Neural cell (in vitro differentiated cells): ENCODE results near the gene TIMM44. TPM values are rescaled to one million over a fixed set of nuclear protein-coding genes. Genes with fewer than 3 reads are reported as not detected.
A peak's percentile ranks its signal among the peaks of the same experiment; 100 is the strongest.

ENCODE experiments used
- H2AFZ ChIP-seq: fragments of 200-600, 300-800 bp; sonication (generic), shearing (Covaris generic); 2 replicates; pipeline ENCODE4 v1.6.0; 2014; ENCODE audit warnings: low read depth, mild to moderate bottlenecking, antibody characterized with exemption, low read length, moderate library complexity
- H3F3A ChIP-seq: fragments of 200-600 bp; shearing (Covaris generic); 2 replicates; pipeline ENCODE4 v1.6.1; 2016; ENCODE audit warnings: mild to moderate bottlenecking, moderate library complexity, mixed read lengths, antibody characterized with exemption, low read length; ENCODE audit not compliant: insufficient read depth, poor library complexity, severe bottlenecking
- H3K27ac ChIP-seq: fragments of 200-600, 300-800 bp; sonication (generic), shearing (Covaris generic); 2 replicates; pipeline ENCODE4 v1.5.1; 2014; ENCODE audit warnings: mild to moderate bottlenecking, low read length, moderate library complexity
- H3K27me3 ChIP-seq: fragments of 300-800, 200-600 bp; sonication (generic), shearing (Covaris generic); 2 replicates; pipeline ENCODE4 v1.6.0; 2014; ENCODE audit warnings: mild to moderate bottlenecking, low read depth, low read length, moderate library complexity; ENCODE audit not compliant: insufficient read depth
- H3K36me3 ChIP-seq: fragments of 300-800, 200-600 bp; sonication (generic), shearing (Covaris generic); 2 replicates; pipeline ENCODE4 v1.5.1; 2014; ENCODE audit warnings: mild to moderate bottlenecking, antibody characterized with exemption, low read length, moderate library complexity; ENCODE audit not compliant: insufficient read depth
- H3K4me2 ChIP-seq: fragments of 300-800, 200-600 bp; sonication (generic), shearing (Covaris generic); 2 replicates; pipeline ENCODE4 v1.6.0; 2014; ENCODE audit warnings: mild to moderate bottlenecking, low read length
- H3K4me3 ChIP-seq: fragments of 300-800, 200-600 bp; sonication (generic), shearing (Covaris generic); 2 replicates; pipeline ENCODE4 v1.5.1; 2014; ENCODE audit warnings: mild to moderate bottlenecking, low read length, moderate library complexity
- H3K79me2 ChIP-seq: fragments of 200-600 bp; shearing (Covaris generic); replicated peaks from 2 replicates; pipeline ENCODE4 v1.6.0; 2014; ENCODE audit warnings: mild to moderate bottlenecking, low read length, moderate library complexity; ENCODE audit not compliant: insufficient read depth
- H3K9ac ChIP-seq: fragments of 300-800, 200-600 bp; sonication (generic), shearing (Covaris generic); 2 replicates; pipeline ENCODE4 v1.6.1; 2016; ENCODE audit warnings: mild to moderate bottlenecking, low read length, mixed read lengths
- H3K9me2 ChIP-seq: fragments of 200-600 bp; shearing (Covaris generic); 2 replicates; pipeline ENCODE4 v1.6.1; 2016; ENCODE audit warnings: mild to moderate bottlenecking, low read length, mixed read lengths; ENCODE audit not compliant: insufficient read depth
- H3K9me3 ChIP-seq: fragments of 200-600, 300-800 bp; sonication (generic), shearing (Covaris generic); 2 replicates; pipeline ENCODE4 v1.6.1; 2016; ENCODE audit warnings: mild to moderate bottlenecking, mixed run types, low read length, moderate library complexity, mixed read lengths
- H4K20me1 ChIP-seq: fragments of 200-600 bp; shearing (Covaris generic); 2 replicates; pipeline ENCODE4 v1.6.1; 2016; ENCODE audit warnings: mild to moderate bottlenecking, mixed run types; ENCODE audit not compliant: insufficient read depth
- EP300 ChIP-seq: fragments of 450-650 bp; conservative IDR thresholded peaks from 2 replicates; pipeline ENCODE4 v1.6.1; 2014; ENCODE audit warnings: antibody characterized with exemption, mild to moderate bottlenecking, moderate library complexity; ENCODE audit not compliant: poor library complexity, severe bottlenecking
- EZH2 ChIP-seq: fragments of 200-600, 300-800 bp; shearing (Covaris generic), sonication (generic); IDR thresholded peaks from 2 replicates; pipeline ENCODE4 v1.6.1; 2014; ENCODE audit warnings: antibody characterized with exemption, low read length, borderline replicate concordance, mild to moderate bottlenecking; ENCODE audit not compliant: insufficient read depth, poor library complexity, severe bottlenecking
- MXI1 ChIP-seq: fragments of 450-650 bp; conservative IDR thresholded peaks from 2 replicates; pipeline ENCODE4 v1.6.1; 2014; ENCODE audit warnings: antibody characterized with exemption, mild to moderate bottlenecking; ENCODE audit not compliant: poor library complexity, severe bottlenecking
- POLR2AphosphoS5 ChIP-seq: IDR thresholded peaks from 2 replicates; pipeline ENCODE4 v1.6.1; 2012
- RAD21 ChIP-seq: fragments of 450-650 bp; conservative IDR thresholded peaks from 2 replicates; pipeline ENCODE4 v1.6.1; 2014; ENCODE audit warnings: antibody characterized with exemption, mild to moderate bottlenecking, moderate library complexity
- SMC3 ChIP-seq: fragments of 450-650 bp; conservative IDR thresholded peaks from 2 replicates; pipeline ENCODE4 v1.6.1; 2014; ENCODE audit warnings: antibody characterized with exemption, mild to moderate bottlenecking, moderate library complexity; ENCODE audit not compliant: poor library complexity
- TAF1 ChIP-seq: IDR thresholded peaks from 2 replicates; pipeline ENCODE4 v1.6.1; 2012; ENCODE audit warnings: low read depth
- polyA plus RNA-seq: library from polyadenylated mRNA; depleted of rRNA; stranded (reverse); fragments of >200 nt; gene quantifications from 2 replicates; pipeline ENCODE4 v1.2.3, GENCODE V29; 2014
- TF ChIP-seq, protein P1 (sequence below): fragments of 450-650 bp; IDR thresholded peaks from 2 replicates; pipeline ENCODE4 v1.5.1; 2014; ENCODE audit warnings: antibody characterized with exemption, mild to moderate bottlenecking, moderate library complexity; ENCODE audit not compliant: poor library complexity, severe bottlenecking
- TF ChIP-seq, protein P2 (sequence below): IDR thresholded peaks from 2 replicates; pipeline ENCODE4 v1.6.1; 2012; ENCODE audit warnings: borderline replicate concordance

The TIMM44 gene
- polyA plus RNA-seq, 1 donor from 2014 or later = 48.3 TPM

DNA sequence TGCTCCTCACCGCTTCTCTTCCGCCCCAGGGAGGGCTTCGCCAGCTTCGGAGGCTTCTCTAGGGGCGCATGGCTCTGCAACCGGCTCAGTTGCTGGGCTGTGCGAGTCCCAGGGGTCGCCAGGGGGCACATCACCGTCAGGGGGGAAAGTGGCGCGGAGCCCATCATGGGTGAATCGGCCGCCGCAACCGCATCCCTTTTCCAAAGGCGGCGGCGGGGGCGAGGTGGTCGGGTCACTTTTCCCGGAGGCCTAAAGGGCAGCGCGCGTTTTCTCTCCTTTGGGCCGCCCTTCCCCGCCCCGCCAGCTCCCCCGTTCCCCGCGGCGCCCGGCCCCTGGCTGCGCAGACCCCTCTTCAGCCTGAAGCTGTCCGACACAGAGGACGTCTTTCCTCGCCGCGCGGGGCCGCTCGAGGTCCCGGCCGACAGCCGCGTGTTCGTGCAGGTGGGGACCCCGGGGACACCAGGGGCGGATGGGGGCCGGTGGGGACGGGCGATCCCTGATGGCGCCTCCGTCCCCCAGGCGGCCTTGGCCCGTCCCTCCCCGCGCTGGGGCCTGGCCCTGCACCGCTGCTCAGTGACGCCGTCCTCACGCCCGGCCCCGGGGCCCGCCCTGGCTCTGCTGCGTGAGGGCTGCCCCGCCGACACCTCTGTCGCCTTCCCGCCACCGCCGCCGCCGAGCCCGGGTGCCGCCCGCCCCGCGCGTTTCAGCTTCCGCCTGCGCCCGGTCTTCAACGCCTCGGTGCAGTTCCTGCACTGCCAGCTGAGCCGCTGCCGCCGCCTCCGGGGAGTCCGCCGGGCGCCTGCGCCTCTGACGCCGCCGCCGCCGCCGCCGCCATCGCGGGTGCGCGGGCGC is 27.1 kb downstream of the TIMM44 start:
- Histone ChIP-seq H3F3A (no peaks in the 10 kb centered on the region), H3K9me3 (no peaks in the 10 kb centered on the region), H3K27ac (no peak overlapping the region), H3K79me2 (no peaks in the 10 kb centered on the region), H3K36me3 (no peaks in the 10 kb centered on the region), H2AFZ (no peak overlapping the region), H3K9ac (no peak overlapping the region), H3K9me2 (no peaks in the 10 kb centered on the region), H3K27me3 (peaks cover 49% of the 10 kb centered on the region), H4K20me1 (no peaks in the 10 kb centered on the region), H3K4me3 (peak overlapping the region; percentile 57), H3K4me2 (no peak overlapping the region)
- TF ChIP-seq EZH2 (peak; percentile 59), POLR2AphosphoS5 (peak; percentile 3)
- TF ChIP-seq, protein P1, sequence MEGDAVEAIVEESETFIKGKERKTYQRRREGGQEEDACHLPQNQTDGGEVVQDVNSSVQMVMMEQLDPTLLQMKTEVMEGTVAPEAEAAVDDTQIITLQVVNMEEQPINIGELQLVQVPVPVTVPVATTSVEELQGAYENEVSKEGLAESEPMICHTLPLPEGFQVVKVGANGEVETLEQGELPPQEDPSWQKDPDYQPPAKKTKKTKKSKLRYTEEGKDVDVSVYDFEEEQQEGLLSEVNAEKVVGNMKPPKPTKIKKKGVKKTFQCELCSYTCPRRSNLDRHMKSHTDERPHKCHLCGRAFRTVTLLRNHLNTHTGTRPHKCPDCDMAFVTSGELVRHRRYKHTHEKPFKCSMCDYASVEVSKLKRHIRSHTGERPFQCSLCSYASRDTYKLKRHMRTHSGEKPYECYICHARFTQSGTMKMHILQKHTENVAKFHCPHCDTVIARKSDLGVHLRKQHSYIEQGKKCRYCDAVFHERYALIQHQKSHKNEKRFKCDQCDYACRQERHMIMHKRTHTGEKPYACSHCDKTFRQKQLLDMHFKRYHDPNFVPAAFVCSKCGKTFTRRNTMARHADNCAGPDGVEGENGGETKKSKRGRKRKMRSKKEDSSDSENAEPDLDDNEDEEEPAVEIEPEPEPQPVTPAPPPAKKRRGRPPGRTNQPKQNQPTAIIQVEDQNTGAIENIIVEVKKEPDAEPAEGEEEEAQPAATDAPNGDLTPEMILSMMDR = no peak

DNA sequence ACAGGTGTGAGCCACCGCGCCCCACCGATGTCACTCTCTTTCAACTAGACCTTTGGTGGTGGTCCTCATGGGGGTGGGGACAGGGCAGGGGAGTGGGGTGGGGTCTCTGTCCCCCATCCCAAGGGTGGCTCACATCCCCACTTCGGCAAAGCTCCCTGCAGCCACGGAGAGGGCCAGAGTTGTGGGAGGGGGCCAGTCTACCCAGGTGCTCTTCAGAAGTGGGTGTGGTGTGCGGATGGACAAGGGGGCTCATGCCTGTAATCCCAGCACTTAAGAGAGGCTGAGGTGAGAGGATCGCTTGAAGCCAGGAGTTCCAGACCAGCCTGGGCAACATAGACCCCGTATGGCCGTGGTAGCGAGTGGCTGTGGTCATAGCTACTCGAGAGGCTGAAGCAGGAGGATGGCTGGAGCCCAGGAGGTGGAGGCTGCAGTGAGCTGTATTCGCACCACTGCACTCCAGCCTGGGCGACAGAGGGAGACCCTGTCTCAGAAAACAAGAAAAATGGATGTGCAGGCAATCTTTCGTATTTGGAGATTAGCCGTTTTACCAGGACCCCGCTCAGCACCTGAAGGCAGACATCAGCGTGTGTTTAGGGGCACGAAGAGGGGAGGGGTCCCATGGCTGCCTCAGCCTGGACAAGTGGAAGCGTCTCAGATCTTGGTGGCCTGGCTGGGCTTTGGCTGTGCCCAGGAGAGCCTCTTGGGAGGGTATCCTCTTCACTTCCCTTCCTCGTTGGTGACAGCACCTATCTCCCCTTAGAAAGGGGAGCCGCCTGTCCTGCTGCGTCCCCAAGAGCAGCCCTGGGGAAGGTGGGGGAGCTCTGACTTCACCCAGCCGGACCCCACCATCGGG is 28.0 kb downstream of the TIMM44 start:
- Histone ChIP-seq H3K4me3 (peak overlapping the region; percentile 57), H3K4me2 (no peak overlapping the region), H3K9ac (no peak overlapping the region), H3K36me3 (no peaks in the 10 kb centered on the region), H3K79me2 (no peaks in the 10 kb centered on the region), H3K27me3 (peaks cover 49% of the 10 kb centered on the region), H3K9me2 (no peaks in the 10 kb centered on the region), H3K27ac (no peak overlapping the region), H2AFZ (no peak overlapping the region), H3K9me3 (no peaks in the 10 kb centered on the region), H3F3A (no peaks in the 10 kb centered on the region), H4K20me1 (no peaks in the 10 kb centered on the region)
- TF ChIP-seq EZH2 (no peak), RAD21 (no peak), SMC3 (no peak), EP300 (no peak), TAF1 (no peak), POLR2AphosphoS5 (no peak), MXI1 (no peak)
- TF ChIP-seq, protein P1 = no peak
- TF ChIP-seq, protein P2, sequence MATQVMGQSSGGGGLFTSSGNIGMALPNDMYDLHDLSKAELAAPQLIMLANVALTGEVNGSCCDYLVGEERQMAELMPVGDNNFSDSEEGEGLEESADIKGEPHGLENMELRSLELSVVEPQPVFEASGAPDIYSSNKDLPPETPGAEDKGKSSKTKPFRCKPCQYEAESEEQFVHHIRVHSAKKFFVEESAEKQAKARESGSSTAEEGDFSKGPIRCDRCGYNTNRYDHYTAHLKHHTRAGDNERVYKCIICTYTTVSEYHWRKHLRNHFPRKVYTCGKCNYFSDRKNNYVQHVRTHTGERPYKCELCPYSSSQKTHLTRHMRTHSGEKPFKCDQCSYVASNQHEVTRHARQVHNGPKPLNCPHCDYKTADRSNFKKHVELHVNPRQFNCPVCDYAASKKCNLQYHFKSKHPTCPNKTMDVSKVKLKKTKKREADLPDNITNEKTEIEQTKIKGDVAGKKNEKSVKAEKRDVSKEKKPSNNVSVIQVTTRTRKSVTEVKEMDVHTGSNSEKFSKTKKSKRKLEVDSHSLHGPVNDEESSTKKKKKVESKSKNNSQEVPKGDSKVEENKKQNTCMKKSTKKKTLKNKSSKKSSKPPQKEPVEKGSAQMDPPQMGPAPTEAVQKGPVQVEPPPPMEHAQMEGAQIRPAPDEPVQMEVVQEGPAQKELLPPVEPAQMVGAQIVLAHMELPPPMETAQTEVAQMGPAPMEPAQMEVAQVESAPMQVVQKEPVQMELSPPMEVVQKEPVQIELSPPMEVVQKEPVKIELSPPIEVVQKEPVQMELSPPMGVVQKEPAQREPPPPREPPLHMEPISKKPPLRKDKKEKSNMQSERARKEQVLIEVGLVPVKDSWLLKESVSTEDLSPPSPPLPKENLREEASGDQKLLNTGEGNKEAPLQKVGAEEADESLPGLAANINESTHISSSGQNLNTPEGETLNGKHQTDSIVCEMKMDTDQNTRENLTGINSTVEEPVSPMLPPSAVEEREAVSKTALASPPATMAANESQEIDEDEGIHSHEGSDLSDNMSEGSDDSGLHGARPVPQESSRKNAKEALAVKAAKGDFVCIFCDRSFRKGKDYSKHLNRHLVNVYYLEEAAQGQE = no peak
